22Rv1 (cell line): ENCODE data around the gene FEN1.

Experiments used
- H3K27ac ChIP-seq: fragments of 450-650 bp; 2 replicates; pipeline ENCODE4 v1.5.1; 2017
- ZFX ChIP-seq: fragments of 450-650 bp; IDR thresholded peaks from 2 replicates; pipeline ENCODE4 v1.6.1; 2017; ENCODE audit warnings: antibody characterized with exemption, borderline replicate concordance
- TF ChIP-seq, protein P1 (sequence below): fragments of 450-650 bp; IDR thresholded peaks from 2 replicates; pipeline ENCODE4 v1.5.1; 2017; ENCODE audit warnings: mild to moderate bottlenecking

The FEN1 gene

DNA sequence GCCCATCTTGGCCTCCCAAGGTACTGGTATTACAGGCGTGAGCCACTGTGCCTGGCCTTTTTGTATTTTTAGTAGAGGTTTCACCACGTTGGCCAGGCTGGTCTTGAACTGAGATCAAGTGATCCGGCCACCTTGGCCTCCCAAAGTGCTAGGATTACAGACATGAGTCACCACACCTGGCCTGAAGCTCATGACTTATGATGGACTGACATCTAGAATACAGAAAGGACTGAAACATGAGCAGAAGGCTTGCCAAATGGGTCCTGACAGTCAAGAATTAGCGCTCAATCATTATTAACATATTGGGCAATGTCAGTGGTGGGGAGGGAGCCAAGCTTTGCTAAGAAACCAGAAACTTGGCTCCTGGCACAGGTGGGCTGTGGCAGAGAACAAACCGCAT is 19.1 kb downstream of the FEN1 start:
- TF ChIP-seq, protein P1, sequence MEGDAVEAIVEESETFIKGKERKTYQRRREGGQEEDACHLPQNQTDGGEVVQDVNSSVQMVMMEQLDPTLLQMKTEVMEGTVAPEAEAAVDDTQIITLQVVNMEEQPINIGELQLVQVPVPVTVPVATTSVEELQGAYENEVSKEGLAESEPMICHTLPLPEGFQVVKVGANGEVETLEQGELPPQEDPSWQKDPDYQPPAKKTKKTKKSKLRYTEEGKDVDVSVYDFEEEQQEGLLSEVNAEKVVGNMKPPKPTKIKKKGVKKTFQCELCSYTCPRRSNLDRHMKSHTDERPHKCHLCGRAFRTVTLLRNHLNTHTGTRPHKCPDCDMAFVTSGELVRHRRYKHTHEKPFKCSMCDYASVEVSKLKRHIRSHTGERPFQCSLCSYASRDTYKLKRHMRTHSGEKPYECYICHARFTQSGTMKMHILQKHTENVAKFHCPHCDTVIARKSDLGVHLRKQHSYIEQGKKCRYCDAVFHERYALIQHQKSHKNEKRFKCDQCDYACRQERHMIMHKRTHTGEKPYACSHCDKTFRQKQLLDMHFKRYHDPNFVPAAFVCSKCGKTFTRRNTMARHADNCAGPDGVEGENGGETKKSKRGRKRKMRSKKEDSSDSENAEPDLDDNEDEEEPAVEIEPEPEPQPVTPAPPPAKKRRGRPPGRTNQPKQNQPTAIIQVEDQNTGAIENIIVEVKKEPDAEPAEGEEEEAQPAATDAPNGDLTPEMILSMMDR = no peak
- TF ChIP-seq ZFX = no peak
- H3K27ac ChIP-seq = no peak overlapping the region

GRCh38 chr11:61812736-61813411 is 20.2 kb downstream of the FEN1 start:
- peak overlapping the region; percentile 99 for H3K27ac ChIP-seq
- TF ChIP-seq, protein P1 = no peak
- no peak for TF ChIP-seq ZFX

DNA sequence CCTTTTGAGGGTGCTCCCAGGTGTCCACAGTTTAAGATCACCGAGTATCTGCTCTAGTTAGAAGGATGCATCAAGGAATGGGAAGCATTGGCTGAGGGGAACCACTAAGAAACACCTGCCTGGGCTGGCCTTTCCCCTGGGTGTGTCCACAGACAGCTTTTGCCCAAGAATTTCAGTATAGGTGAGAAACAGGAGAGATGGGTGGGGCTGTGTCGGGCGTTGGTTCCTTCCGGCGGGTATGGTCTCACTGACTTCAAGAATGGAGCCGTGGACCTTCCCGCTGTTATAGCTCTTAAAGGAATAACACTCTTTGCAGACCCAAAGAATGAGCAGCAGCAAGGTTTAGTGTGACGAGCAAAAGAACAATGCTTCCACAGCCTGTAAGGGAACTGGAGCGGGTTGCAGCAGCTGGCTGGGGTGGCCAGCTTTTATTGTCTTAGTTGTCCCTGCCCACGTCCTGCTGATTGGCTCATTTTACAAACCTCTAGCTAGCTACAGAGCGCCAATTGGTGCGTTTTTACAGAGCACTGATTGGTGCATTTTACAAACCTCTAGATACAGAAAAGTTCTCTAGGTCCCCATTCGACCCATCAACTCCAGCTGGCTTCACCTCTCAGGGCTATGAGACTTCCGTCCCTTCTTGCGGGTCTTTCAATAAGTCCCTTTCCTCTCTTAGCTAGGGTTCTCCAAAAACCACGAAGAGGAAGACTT is 21.7 kb downstream of the FEN1 start:
- peak overlapping the region; percentile 99 for H3K27ac ChIP-seq
- TF ChIP-seq, protein P1 = no peak
- no peak for TF ChIP-seq ZFX

DNA sequence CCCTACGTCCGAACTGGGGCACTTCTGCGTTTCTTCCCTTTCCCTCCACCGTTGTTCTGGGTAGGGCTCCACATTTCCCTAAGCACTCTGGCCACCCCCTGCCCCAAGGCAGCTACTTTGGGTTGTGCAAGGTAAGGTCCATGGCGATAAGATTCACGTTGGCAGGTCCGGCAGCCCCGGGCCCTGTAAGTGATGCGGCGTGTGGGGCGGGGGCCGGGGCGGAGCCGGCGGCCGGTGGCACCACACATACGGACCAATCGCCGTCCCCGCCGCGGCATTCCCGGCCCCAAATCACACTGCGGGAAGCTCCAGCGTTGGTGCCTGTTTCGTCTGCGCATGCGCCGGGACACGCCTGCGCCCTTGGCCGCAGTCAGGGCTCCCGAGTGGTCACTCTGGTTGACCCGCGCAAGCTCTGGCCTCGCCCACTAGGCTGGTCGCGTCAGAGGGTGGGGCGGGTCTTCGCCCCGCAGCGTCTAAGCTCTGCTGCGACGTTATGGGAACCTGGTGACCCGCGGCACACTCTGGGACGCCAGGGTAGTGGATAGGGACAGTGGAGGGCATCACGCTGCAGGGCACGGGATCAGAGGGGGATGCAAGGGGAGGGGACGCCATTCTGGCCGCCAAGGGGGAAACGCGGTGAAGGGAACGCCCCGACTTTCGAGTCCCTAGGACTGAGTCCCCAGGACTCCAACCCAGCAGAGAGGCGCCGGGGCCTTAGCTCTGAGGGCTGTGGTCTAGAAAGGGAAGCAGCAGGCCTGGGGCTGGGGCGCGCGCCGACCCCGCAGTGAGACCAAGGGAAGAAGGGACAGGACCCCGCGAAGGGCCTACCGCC is 22.5 kb downstream of the FEN1 start:
- TF ChIP-seq ZFX = no peak
- TF ChIP-seq, protein P1 = no peak
- peak overlapping the region; percentile 99 for H3K27ac ChIP-seq

DNA sequence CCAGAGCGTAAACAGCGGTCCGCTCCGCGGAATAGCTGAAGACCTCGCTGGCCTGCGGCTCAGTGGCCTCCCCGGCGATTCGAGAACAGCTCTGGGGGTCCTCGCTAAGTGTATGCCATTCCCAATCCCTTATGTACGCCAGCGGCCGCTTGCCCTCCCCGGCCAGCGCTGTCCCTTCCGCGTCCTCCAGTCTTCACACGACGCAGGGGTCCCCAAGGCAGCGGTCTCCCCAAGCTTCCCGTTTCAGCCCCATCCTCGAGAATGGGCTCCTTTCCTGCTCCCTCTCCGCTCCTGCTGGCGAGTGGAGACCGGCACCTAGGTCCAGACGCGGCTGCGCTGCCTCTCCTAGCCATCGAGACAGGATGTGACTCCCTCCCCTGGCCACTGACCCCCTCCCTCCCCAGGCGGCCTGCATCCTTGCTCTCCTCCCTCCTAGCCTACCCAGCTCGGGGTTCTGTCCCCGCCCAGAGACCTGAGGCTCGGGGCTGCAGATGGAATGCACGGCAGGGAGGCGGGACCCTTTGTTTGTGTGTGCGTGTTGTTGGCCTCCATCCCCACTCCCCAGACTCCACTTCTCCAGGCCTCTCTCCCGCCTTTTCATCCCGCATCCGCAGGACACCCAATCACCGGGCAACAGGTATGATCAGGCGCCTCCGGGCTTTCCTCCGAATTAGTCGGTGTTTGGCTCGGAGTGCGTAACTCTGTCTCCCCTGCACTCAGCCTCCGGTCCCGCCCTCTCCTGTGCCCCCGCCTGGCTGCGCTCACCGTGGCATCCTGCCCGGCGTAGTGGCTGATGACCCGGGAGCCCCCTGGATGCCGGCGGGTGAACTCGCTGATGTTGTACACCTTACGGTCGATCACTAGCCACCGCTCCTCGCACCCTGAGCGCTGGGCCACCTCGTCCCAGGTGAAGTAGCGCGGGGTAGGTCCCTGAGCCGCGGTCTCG is 23.4 kb downstream of the FEN1 start:
- peak overlapping the region; percentile 99 for H3K27ac ChIP-seq

More for the DNA sequence above, 23.4 kb downstream of the FEN1 start:
- TF ChIP-seq, protein P1 = no peak
- no peak for TF ChIP-seq ZFX
